Stimulated activated CD8-positive, alpha-beta memory T cell treated with anti-CD3 and anti-CD28 coated beads, Interleukin-7, amount 100 ng/mL, for 24 hours (primary cell): ENCODE measurements around the gene TTC31.
A peak's percentile ranks its signal among the peaks of the same experiment; 100 is the strongest.

Experiments used
- DNase-seq: peaks from one replicate; pipeline ENCODE4 v3.0.0-alpha.2; 2020; ENCODE audit warnings: low read depth

TTC31 gene

GRCh38 chr2:74505448-74506246, 22.8 kb downstream of the TTC31 start:
- no peak for DNase-seq

- DNase-seq: peak; percentile 99
Measured at GRCh38 chr2:74507145-74507925, 24.5 kb downstream of the TTC31 start, which contains the start of gene PCGF1. PCGF1 (minus strand) TSS chr2:74507695; CDS start chr2:74507668, 27 bp downstream.

GRCh38 chr2:74507926-74508520, 25.1 kb downstream of the TTC31 start:
- no peak for DNase-seq

GRCh38 chr2:74510272-74510671, 27.4 kb downstream of the TTC31 start:
- no peak for DNase-seq

DNA sequence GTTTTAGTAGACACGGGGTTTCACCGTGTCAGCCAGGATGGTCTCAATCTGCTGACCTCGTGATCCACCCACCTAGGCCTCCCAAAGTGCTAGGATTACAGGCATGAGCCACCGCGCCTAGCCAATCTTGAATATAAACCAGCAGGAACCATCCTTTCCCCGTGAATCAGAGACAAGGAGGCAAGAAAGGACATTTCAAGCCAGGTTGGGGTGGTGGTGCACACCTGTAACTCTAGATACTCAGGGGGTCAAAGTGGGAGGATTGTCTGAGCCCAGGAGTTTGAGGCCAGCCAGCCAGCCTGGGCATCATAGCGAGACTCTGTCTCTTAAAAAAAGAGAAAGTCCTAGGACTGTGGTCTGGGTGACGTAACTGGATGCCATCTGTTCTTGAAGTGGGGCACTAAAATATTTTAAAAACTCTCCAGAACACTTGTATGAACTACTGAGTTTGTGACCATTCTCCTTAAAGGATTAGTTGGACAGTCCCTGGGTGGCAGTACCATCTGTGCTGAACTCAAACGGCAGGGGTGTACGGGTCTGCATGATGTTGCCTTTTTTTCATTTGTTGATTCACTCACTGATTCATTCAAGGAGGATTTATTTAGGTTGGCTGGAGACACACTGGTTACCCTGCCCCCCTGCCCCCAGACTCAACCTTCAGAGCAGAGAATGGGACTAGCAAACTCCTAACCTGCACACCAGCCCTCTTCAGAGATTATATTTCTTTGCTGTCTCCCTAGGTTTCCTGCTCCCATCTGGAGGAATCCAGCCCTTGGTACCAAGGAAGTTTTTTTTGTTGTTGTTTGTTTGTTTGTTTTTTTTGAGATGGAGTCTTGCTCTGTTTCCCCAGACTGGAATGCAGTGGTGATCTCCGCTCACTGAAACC, 28.5 kb downstream of the TTC31 start:
- DNase-seq: no peak

- DNase-seq: no peak
Measured at GRCh38 chr2:74512744-74513604, 30.1 kb downstream of the TTC31 start.

- DNase-seq: no peak
Measured at GRCh38 chr2:74513605-74514367, 30.9 kb downstream of the TTC31 start.

GRCh38 chr2:74514368-74515270, 31.7 kb downstream of the TTC31 start, which contains the start of gene TLX2:
TLX2 (plus strand) TSS chr2:74514450; CDS start chr2:74514807, 357 bp downstream.
- no peak for DNase-seq

GRCh38 chr2:74515271-74515980, 32.5 kb downstream of the TTC31 start:
- DNase-seq: no peak

GRCh38 chr2:74515981-74516633, 33.2 kb downstream of the TTC31 start:
- peak; percentile 56 for DNase-seq

GRCh38 chr2:74516650-74517049, 33.8 kb downstream of the TTC31 start:
- DNase-seq: no peak

- no peak for DNase-seq
Measured at GRCh38 chr2:74522516-74522915, 39.6 kb downstream of the TTC31 start.

DNA sequence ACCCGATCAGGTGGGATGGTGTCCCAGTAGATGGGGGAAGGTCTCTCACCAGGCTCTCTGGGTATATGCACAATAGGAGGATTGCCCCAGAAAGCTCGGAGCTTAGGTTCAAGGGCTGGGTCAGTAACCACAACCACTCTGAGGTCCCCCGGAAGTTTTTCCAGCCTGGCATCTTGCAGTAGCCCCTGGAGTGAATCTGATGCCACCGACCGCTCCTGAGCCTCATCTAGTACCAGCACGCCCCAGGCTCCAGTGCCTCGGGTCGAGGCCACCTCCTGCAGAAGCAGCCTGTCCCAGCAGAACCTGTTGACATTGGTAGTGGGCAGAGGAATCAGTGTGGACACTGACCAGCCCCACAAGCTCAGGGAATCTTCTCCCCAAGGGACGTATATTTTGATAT, 41.1 kb downstream of the TTC31 start:
- no peak for DNase-seq

- DNase-seq: no peak
Measured at GRCh38 chr2:74524955-74525716, 42.3 kb downstream of the TTC31 start.

GRCh38 chr2:74525717-74526648, 43.1 kb downstream of the TTC31 start, which contains the start of gene DQX1:
DQX1 (minus strand) TSS chr2:74526231; CDS start chr2:74525729, 502 bp downstream.
- DNase-seq: no peak
